Measurements from ENCODE around the gene SCD5. TPM values are rescaled to one million over a fixed set of nuclear protein-coding genes. Genes with fewer than 3 reads are reported as not detected.

The SCD5 gene
- total and polyA plus RNA-seq, 2 donors (not counting 3 experiments of a cell fraction or from before 2014, with no cell fraction given), result 38.4 to 38.5 TPM

DNA sequence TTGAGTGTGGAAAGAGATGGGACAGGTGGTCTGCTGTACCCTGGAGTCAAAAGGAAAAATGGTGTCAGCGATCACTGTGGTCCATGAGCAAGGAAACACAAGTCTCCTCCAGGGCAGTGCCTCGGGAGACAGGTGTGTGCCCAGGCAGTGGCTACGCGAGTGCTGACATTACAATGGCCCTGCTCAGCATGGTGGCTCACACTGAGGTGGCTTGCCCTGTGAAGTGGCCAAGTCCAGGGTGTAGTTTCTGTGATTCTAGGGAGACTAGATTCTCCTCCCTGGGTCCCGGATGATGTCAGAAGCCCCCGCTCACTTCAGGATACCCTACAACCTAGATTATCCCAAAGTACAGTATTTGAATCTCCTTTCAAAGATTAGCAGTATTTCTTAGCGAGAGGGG lies 192.0 kb downstream of the SCD5 start:
- CTCF ChIA-PET, result no interaction called here
- TF ChIP-seq POLR2AphosphoS5 (IDR thresholded peaks at IDR 0.05; ENCODE audit: insufficient read depth, low read depth, low read length) (no peak), FOS (IDR thresholded peaks at IDR 0.05; ENCODE audit: borderline replicate concordance, insufficient read depth, low read length) (no peak), MYC (IDR thresholded peaks at IDR 0.05; ENCODE audit: low read depth, low read length) (no peak), GATA2 (IDR thresholded peaks at IDR 0.05; ENCODE audit: insufficient read depth, insufficient read length, low read depth, low read length) (no peak), JUN (IDR thresholded peaks at IDR 0.05; ENCODE audit: borderline replicate concordance, insufficient read depth, insufficient read length, low read depth) (no peak), POLR2A (IDR thresholded peaks at IDR 0.05; ENCODE audit: low read depth, low read length) (no peak), EZH2 (IDR thresholded peaks at IDR 0.05; ENCODE audit: borderline replicate concordance, low read depth, low read length, severe bottlenecking) (no peak)
- TF ChIP-seq, protein P1, sequence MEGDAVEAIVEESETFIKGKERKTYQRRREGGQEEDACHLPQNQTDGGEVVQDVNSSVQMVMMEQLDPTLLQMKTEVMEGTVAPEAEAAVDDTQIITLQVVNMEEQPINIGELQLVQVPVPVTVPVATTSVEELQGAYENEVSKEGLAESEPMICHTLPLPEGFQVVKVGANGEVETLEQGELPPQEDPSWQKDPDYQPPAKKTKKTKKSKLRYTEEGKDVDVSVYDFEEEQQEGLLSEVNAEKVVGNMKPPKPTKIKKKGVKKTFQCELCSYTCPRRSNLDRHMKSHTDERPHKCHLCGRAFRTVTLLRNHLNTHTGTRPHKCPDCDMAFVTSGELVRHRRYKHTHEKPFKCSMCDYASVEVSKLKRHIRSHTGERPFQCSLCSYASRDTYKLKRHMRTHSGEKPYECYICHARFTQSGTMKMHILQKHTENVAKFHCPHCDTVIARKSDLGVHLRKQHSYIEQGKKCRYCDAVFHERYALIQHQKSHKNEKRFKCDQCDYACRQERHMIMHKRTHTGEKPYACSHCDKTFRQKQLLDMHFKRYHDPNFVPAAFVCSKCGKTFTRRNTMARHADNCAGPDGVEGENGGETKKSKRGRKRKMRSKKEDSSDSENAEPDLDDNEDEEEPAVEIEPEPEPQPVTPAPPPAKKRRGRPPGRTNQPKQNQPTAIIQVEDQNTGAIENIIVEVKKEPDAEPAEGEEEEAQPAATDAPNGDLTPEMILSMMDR (IDR thresholded peaks at IDR 0.05; ENCODE audit: extremely low read depth in 1 of 2, insufficient read depth in 1 of 2, low read depth in 1 of 2, low read length in 2 of 2), result no peak
- TF ChIP-seq, protein P2, sequence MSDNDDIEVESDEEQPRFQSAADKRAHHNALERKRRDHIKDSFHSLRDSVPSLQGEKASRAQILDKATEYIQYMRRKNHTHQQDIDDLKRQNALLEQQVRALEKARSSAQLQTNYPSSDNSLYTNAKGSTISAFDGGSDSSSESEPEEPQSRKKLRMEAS (IDR thresholded peaks at IDR 0.05; ENCODE audit: insufficient read depth, insufficient read length), result no peak
- DNase-seq (ENCODE audit: low read depth, low spot score) (no peak), FAIRE-seq (no peak)
- H3K4me1 ChIP-seq (ENCODE audit: control insufficient read depth, extremely low read depth, insufficient read depth, low read length), result no peaks in the 10 kb centered on the region
- H3K4me3 ChIP-seq (replicated peaks in 1 of 3; ENCODE audit: insufficient read depth in 1 of 3, low read depth in 1 of 3, low read length in 3 of 3), result no peak overlapping the region
- H3K4me2 ChIP-seq (ENCODE audit: insufficient read depth, low read length), result no peak overlapping the region
- no peaks in the 10 kb centered on the region for H3K79me2 ChIP-seq (ENCODE audit: control insufficient read depth, insufficient read depth, low read length)
- no peaks in the 10 kb centered on the region for H3K36me3 ChIP-seq (ENCODE audit: control insufficient read depth in 2 of 2, extremely low read depth in 1 of 2, insufficient read depth in 2 of 2, low read length in 2 of 2)
- H4K20me1 ChIP-seq (replicated peaks; ENCODE audit: control insufficient read depth, extremely low read depth, insufficient read depth, low read length), result no peaks in the 10 kb centered on the region
- H3K9ac ChIP-seq (replicated peaks; ENCODE audit: extremely low read depth, insufficient read depth, low read length), result no peak overlapping the region
- dilution Hi-C loops (cut with MboI; ENCODE audit: extremely low pct_ligation_motif_present, low sequenced_read_pairs), result no loop called here
- H3K27ac ChIP-seq (ENCODE audit: insufficient read depth, low read depth, low read length), result no peak overlapping the region
- H3K9me1 ChIP-seq (replicated peaks; ENCODE audit: control insufficient read depth, extremely low read depth, insufficient read depth, low read length), result no peaks in the 10 kb centered on the region
- H3K9me3 ChIP-seq (replicated peaks; ENCODE audit: control insufficient read depth, insufficient read depth, low read length), result no peaks in the 10 kb centered on the region
- H3K27me3 ChIP-seq (ENCODE audit: control insufficient read depth in 2 of 2, insufficient read depth in 2 of 2, low read length in 2 of 2), result peaks cover 0 to 1% of the 10 kb centered on the region in 2 experiments
- BruUV-seq (replicated peaks), result no TSS peak
- intact Hi-C loops (cut with micrococcal nuclease), result no loop called here
- no peak overlapping the region for H2AFZ ChIP-seq (ENCODE audit: low read depth, low read length)
- POLR2A ChIA-PET, result no interaction called here

All from endothelial cell of umbilical vein (primary cell).